Natural killer cell (primary cell): Measurements from ENCODE around the gene ANKRD10. TPM values are rescaled to one million over a fixed set of nuclear protein-coding genes. Genes with fewer than 3 reads are reported as not detected.

Source experiments
- ATAC-seq, 3 donors: fragments of 150-1000 bp in 2 of 3; fragments of 200-7000 bp in 1 of 3; cut with Tn5 transposase; 1 replicate in 1 of 3; 2 replicates in 2 of 3; pipeline ENCODE4 v1.10.0; 2021; ENCODE audit warnings: mild to moderate bottlenecking in 2 of 3, moderate library complexity in 2 of 3
- DNase-seq, 2 donors: peaks; one replicate each; pipeline versions ENCODE4 v3.0.0 to v3.0.0-alpha.2; 2013 to 2021; ENCODE audit warnings: mixed read lengths in 1 of 2
- H3K27ac ChIP-seq: one replicate; pipeline ENCODE4 v1.5.1; 2013; ENCODE audit warnings: mild to moderate bottlenecking, low read length
- H3K27me3 ChIP-seq: one replicate; pipeline ENCODE4 v1.6.1; 2013; ENCODE audit warnings: low read length; ENCODE audit not compliant: control insufficient read depth, insufficient read depth
- H3K36me3 ChIP-seq: one replicate; pipeline ENCODE4 v1.6.1; 2013; ENCODE audit warnings: low read length; ENCODE audit not compliant: control insufficient read depth, insufficient read depth
- H3K4me1 ChIP-seq: one replicate; pipeline ENCODE4 v1.6.1; 2013; ENCODE audit warnings: low read length; ENCODE audit not compliant: control insufficient read depth, insufficient read depth
- H3K4me3 ChIP-seq: one replicate; pipeline ENCODE4 v1.5.1; 2013; ENCODE audit warnings: low read length
- H3K9me3 ChIP-seq: one replicate; pipeline ENCODE4 v1.6.1; 2013; ENCODE audit warnings: low read length; ENCODE audit not compliant: control insufficient read depth, insufficient read depth
- H3K27ac Mint-ChIP-seq, 2 donors: one replicate each; pipeline ENCODE4 v1.8.0; 2022; ENCODE audit warnings: mild to moderate bottlenecking in 2 of 2, mixed read lengths in 2 of 2, moderate library complexity in 1 of 2
- H3K27me3 Mint-ChIP-seq, 2 donors: one replicate each; pipeline ENCODE4 v1.8.0; 2022; ENCODE audit warnings: low read depth in 2 of 2, mixed read lengths in 2 of 2
- H3K36me3 Mint-ChIP-seq: one replicate; pipeline ENCODE4 v1.8.0; 2022; ENCODE audit warnings: mixed read lengths
- H3K4me1 Mint-ChIP-seq, 2 donors: one replicate each; pipeline ENCODE4 v1.8.0; 2022; ENCODE audit warnings: mixed read lengths in 2 of 2
- H3K4me3 Mint-ChIP-seq: one replicate; pipeline ENCODE4 v1.8.0; 2022; ENCODE audit warnings: mild to moderate bottlenecking, moderate library complexity, mixed read lengths
- H3K9me3 Mint-ChIP-seq, 2 donors: one replicate each; pipeline ENCODE4 v1.8.0; 2022; ENCODE audit warnings: mixed read lengths in 2 of 2
- CTCF ChIP-seq: fragments of 200-600 bp; IDR thresholded peaks from one replicate; pipeline ENCODE4 v1.8.0; 2022; ENCODE audit warnings: antibody characterized with exemption
- WGBS: methylation state at CpG from one replicate; pipeline ENCODE4 v1.1.7; 2013; ENCODE audit warnings: missing lambda C conversion rate; ENCODE audit not compliant: insufficient coverage; 5-methylcytosine and 5-hydroxymethylcytosine counted together
- intact Hi-C: fragments of 100-400 bp; cut with micrococcal nuclease; formaldehyde crosslinking; loops from one replicate; pipeline ENCODE4 v1.14.2; 2022
- total RNA-seq, 4 donors: library from RNA; stranded (reverse); fragments of 120-200 nt in 1 of 4; gene quantifications; one replicate each; pipeline versions ENCODE4 v1.2.3 to v1.2.4, GENCODE V29; 2013 to 2022

The ANKRD10 gene
- total RNA-seq, 3 donors from 2014 or later (not counting 1 experiment from before 2014, with no cell fraction given): 173 to 221 (median 185) TPM

- no peaks in the 10 kb centered on the region for H3K9me3 ChIP-seq
- Mint-ChIP-seq H3K4me1 (no peaks in the 10 kb centered on the region), H3K36me3 (no peaks in the 10 kb centered on the region), H3K27me3 (peaks cover 2 to 8% of the 10 kb centered on the region in 2 donors), H3K27ac (no peak overlapping the region), H3K4me3 (no peak overlapping the region), H3K9me3 (no peaks in the 10 kb centered on the region)
- WGBS: 90% methylated on average over 11 of the region's 12 CpGs
- H3K4me3 ChIP-seq: no peak overlapping the region
- no peaks in the 10 kb centered on the region for H3K27me3 ChIP-seq
- H3K4me1 ChIP-seq: no peaks in the 10 kb centered on the region
- TF ChIP-seq CTCF: no peak
- intact Hi-C loops: loop anchor here (5.0 kb wide), 1 partner anchor 1486 kb away; no protein-coding TSS in a partner anchor
- H3K36me3 ChIP-seq: no peaks in the 10 kb centered on the region
- H3K27ac ChIP-seq: no peak overlapping the region
- ATAC-seq (no peak), DNase-seq (no peak)
Measured at GRCh38 chr13:110945928-110946570, 31.2 kb upstream of the ANKRD10 start.

GRCh38 chr13:110944968-110945927 is 30.4 kb upstream of the ANKRD10 start:
- Mint-ChIP-seq H3K4me1 (no peaks in the 10 kb centered on the region), H3K36me3 (no peaks in the 10 kb centered on the region), H3K4me3 (no peak overlapping the region), H3K27me3 (peaks cover 2 to 11% of the 10 kb centered on the region in 2 donors), H3K27ac (no peak overlapping the region), H3K9me3 (no peaks in the 10 kb centered on the region)
- TF ChIP-seq CTCF: no peak
- DNase-seq: no peak
- no peaks in the 10 kb centered on the region for H3K4me1 ChIP-seq
- ATAC-seq: no peak
- H3K9me3 ChIP-seq: no peaks in the 10 kb centered on the region
- intact Hi-C loops: loop anchor here (5.0 kb wide), 1 partner anchor 1487 kb away; no protein-coding TSS in a partner anchor
- H3K4me3 ChIP-seq: no peak overlapping the region
- no peak overlapping the region for H3K27ac ChIP-seq
- H3K36me3 ChIP-seq: no peaks in the 10 kb centered on the region
- no peaks in the 10 kb centered on the region for H3K27me3 ChIP-seq
- WGBS: 93% methylated on average over 23 of the region's 24 CpGs

- intact Hi-C loops: no loop called here
- H3K4me1 Mint-ChIP-seq: no peaks in the 10 kb centered on the region
- DNase-seq (peak in 1 of 2 donors; percentile 37), ATAC-seq (peak in 1 of 3 donors; percentile 32)
- Histone ChIP-seq H3K27me3 (no peaks in the 10 kb centered on the region), H3K4me3 (no peak overlapping the region), H3K36me3 (no peaks in the 10 kb centered on the region), H3K9me3 (no peaks in the 10 kb centered on the region), H3K27ac (no peak overlapping the region), H3K4me1 (no peaks in the 10 kb centered on the region)
- peaks cover 2 to 20% of the 10 kb centered on the region in 2 donors for H3K27me3 Mint-ChIP-seq
- no peak overlapping the region for H3K27ac Mint-ChIP-seq
- no peaks in the 10 kb centered on the region for H3K36me3 Mint-ChIP-seq
- 72% methylated on average over 7 of the region's 8 CpGs for WGBS
- H3K9me3 Mint-ChIP-seq: no peaks in the 10 kb centered on the region
- H3K4me3 Mint-ChIP-seq: no peak overlapping the region
- TF ChIP-seq CTCF: no peak
Measured at GRCh38 chr13:110944121-110944967, 29.5 kb upstream of the ANKRD10 start.
